Adipocyte (in vitro differentiated cells): ENCODE results near the gene DENND1C.
"Not testable (repeated sequence)": the region's sequence is repeated elsewhere in the genome, so short reads cannot be mapped to it uniquely, and the experiment has no call there.

Source experiments
- DNase-seq: peaks from one replicate; pipeline ENCODE4 v3.0.0-alpha.2; 2015; ENCODE audit warnings: low read depth
- H3K27me3 ChIP-seq: replicated peaks from 2 replicates; pipeline ENCODE4 v1.7.0; 2013; ENCODE audit warnings: mild to moderate bottlenecking, low read length, moderate library complexity; ENCODE audit not compliant: control insufficient read depth, insufficient read depth
- H3K36me3 ChIP-seq: 2 replicates; pipeline ENCODE4 v1.7.0; 2013; ENCODE audit warnings: low read length, mild to moderate bottlenecking, moderate library complexity; ENCODE audit not compliant: control insufficient read depth, insufficient read depth, severe bottlenecking
- H3K4me1 ChIP-seq: 2 replicates; pipeline ENCODE4 v1.7.0; 2013; ENCODE audit warnings: mild to moderate bottlenecking, low read length, moderate library complexity; ENCODE audit not compliant: control insufficient read depth, insufficient read depth
- H3K4me3 ChIP-seq: 2 replicates; pipeline ENCODE4 v1.7.0; 2013; ENCODE audit warnings: mild to moderate bottlenecking, low read length, moderate library complexity
- H3K9ac ChIP-seq: 2 replicates; pipeline ENCODE4 v1.7.0; 2013; ENCODE audit warnings: mild to moderate bottlenecking, low read length, moderate library complexity
- H3K9me3 ChIP-seq: 2 replicates; pipeline ENCODE4 v1.7.0; 2013; ENCODE audit warnings: mild to moderate bottlenecking, low read length, moderate library complexity; ENCODE audit not compliant: control insufficient read depth

The DENND1C gene

GRCh38 chr19:6448045-6448444, 33.5 kb downstream of the DENND1C start:
- Histone ChIP-seq H3K9me3 (no peaks in the 10 kb centered on the region), H3K4me3 (no peak overlapping the region), H3K36me3 (peaks cover 7% of the 10 kb centered on the region), H3K9ac (no peak overlapping the region), H3K4me1 (no peaks in the 10 kb centered on the region), H3K27me3 (no peaks in the 10 kb centered on the region)
- DNase-seq, result no peak

GRCh38 chr19:6446452-6446851, 35.1 kb downstream of the DENND1C start:
- peaks cover 7% of the 10 kb centered on the region for H3K36me3 ChIP-seq
- no peaks in the 10 kb centered on the region for H3K9me3 ChIP-seq
- H3K9ac ChIP-seq, result no peak overlapping the region
- DNase-seq, result no peak
- H3K4me3 ChIP-seq, result no peak overlapping the region
- H3K4me1 ChIP-seq, result no peaks in the 10 kb centered on the region
- H3K27me3 ChIP-seq, result no peaks in the 10 kb centered on the region

- H3K4me3 ChIP-seq, result no peak overlapping the region
- H3K9me3 ChIP-seq, result no peaks in the 10 kb centered on the region
- DNase-seq, result no peak
- H3K27me3 ChIP-seq, result peaks cover 3% of the 10 kb centered on the region
- no peak overlapping the region for H3K9ac ChIP-seq
- peaks cover 7% of the 10 kb centered on the region for H3K36me3 ChIP-seq
- no peaks in the 10 kb centered on the region for H3K4me1 ChIP-seq
Observed at GRCh38 chr19:6443986-6444385, 37.6 kb downstream of the DENND1C start.

GRCh38 chr19:6442087-6442688, 39.4 kb downstream of the DENND1C start:
- Histone ChIP-seq H3K27me3 (peaks cover 3% of the 10 kb centered on the region), H3K36me3 (peaks cover 7% of the 10 kb centered on the region), H3K4me1 (no peaks in the 10 kb centered on the region), H3K9ac (no peak overlapping the region), H3K4me3 (no peak overlapping the region), H3K9me3 (no peaks in the 10 kb centered on the region)
- DNase-seq, result no peak

GRCh38 chr19:6440905-6441304, 40.7 kb downstream of the DENND1C start:
- H3K36me3 ChIP-seq, result peaks cover 7% of the 10 kb centered on the region
- no peak overlapping the region for H3K9ac ChIP-seq
- peaks cover 3% of the 10 kb centered on the region for H3K27me3 ChIP-seq
- H3K4me3 ChIP-seq, result no peak overlapping the region
- no peak for DNase-seq
- H3K9me3 ChIP-seq, result no peaks in the 10 kb centered on the region
- H3K4me1 ChIP-seq, result no peaks in the 10 kb centered on the region

- H3K36me3 ChIP-seq, result no peaks in the 10 kb centered on the region
- H3K27me3 ChIP-seq, result peaks cover 3% of the 10 kb centered on the region
- no peak for DNase-seq
- no peaks in the 10 kb centered on the region for H3K4me1 ChIP-seq
- no peaks in the 10 kb centered on the region for H3K9me3 ChIP-seq
- no peak overlapping the region for H3K9ac ChIP-seq
- no peak overlapping the region for H3K4me3 ChIP-seq
Observed at GRCh38 chr19:6439743-6440142, 41.8 kb downstream of the DENND1C start.

GRCh38 chr19:6433663-6434062, 47.9 kb downstream of the DENND1C start, which contains the start of gene SLC25A41:
Gene SLC25A41 (minus strand): TSS chr19:6433763. CDS start chr19:6433693, 70 bp downstream.
- DNase-seq, result no peak
- H3K4me3 ChIP-seq, result no peak within 1 kb of the TSS
- H3K9me3 ChIP-seq, result no peaks in the 10 kb centered on the region
- no peak within 1 kb of the TSS for H3K9ac ChIP-seq
- H3K36me3 ChIP-seq, result no peaks in the 10 kb centered on the region
- no peaks in the 10 kb centered on the region for H3K4me1 ChIP-seq
- H3K27me3 ChIP-seq, result peaks cover 3% of the 10 kb centered on the region

GRCh38 chr19:6433165-6433564, 48.4 kb downstream of the DENND1C start:
- Histone ChIP-seq H3K4me3 (no peak overlapping the region), H3K4me1 (no peaks in the 10 kb centered on the region), H3K27me3 (peaks cover 3% of the 10 kb centered on the region), H3K36me3 (no peaks in the 10 kb centered on the region), H3K9me3 (no peaks in the 10 kb centered on the region), H3K9ac (no peak overlapping the region)
- no peak for DNase-seq

GRCh38 chr19:6431891-6432290, 49.7 kb downstream of the DENND1C start:
- peaks cover 3% of the 10 kb centered on the region for H3K27me3 ChIP-seq
- DNase-seq, result no peak
- no peaks in the 10 kb centered on the region for H3K4me1 ChIP-seq

GRCh38 chr19:6429419-6430221, 52.0 kb downstream of the DENND1C start:
- peaks cover 3% of the 10 kb centered on the region for H3K4me1 ChIP-seq
- no peaks in the 10 kb centered on the region for H3K36me3 ChIP-seq
- no peak for DNase-seq
- H3K9me3 ChIP-seq, result no peaks in the 10 kb centered on the region
- H3K9ac ChIP-seq, result no peak overlapping the region
- H3K4me3 ChIP-seq, result no peak overlapping the region
- H3K27me3 ChIP-seq, result peaks cover 3% of the 10 kb centered on the region

More at GRCh38 chr19:6431891-6432290, 49.7 kb downstream of the DENND1C start:
- Histone ChIP-seq H3K36me3 (no peaks in the 10 kb centered on the region), H3K9me3 (no peaks in the 10 kb centered on the region), H3K9ac (no peak overlapping the region), H3K4me3 (no peak overlapping the region)

- H3K9me3 ChIP-seq, H3K36me3 ChIP-seq, H3K4me1 ChIP-seq, H3K27me3 ChIP-seq, H3K4me3 ChIP-seq, H3K9ac ChIP-seq, DNase-seq: not testable (repeated sequence)
Observed at GRCh38 chr19:6428692-6429418, 52.7 kb downstream of the DENND1C start.
